VCaP (cell line): ENCODE data around the gene FRY.
A peak's percentile ranks its signal among the peaks of the same experiment; 100 is the strongest.

ENCODE experiments used
- H3K27ac ChIP-seq: fragments of 450-650 bp; 2 replicates; pipeline ENCODE4 v1.5.1; 2017
- CTCF ChIP-seq: fragments of 450-650 bp; conservative IDR thresholded peaks from 2 replicates; pipeline ENCODE4 v1.5.1; 2017; ENCODE audit warnings: mild to moderate bottlenecking, moderate library complexity

FRY gene

GRCh38 chr13:32309312-32310133 is 277.9 kb downstream of the FRY start:
- no peak overlapping the region for H3K27ac ChIP-seq
- TF ChIP-seq CTCF, result no peak

- peak; percentile 80 for TF ChIP-seq CTCF
- H3K27ac ChIP-seq, result no peak overlapping the region
These were observed 278.6 kb downstream of the FRY start for GRCh38 chr13:32310134-32310706.

GRCh38 chr13:32311188-32311897 is 279.8 kb downstream of the FRY start:
- no peak overlapping the region for H3K27ac ChIP-seq
- TF ChIP-seq CTCF, result no peak

- H3K27ac ChIP-seq, result peak overlapping the region; percentile 76
- no peak for TF ChIP-seq CTCF
These were observed 283.0 kb downstream of the FRY start for GRCh38 chr13:32314271-32315237.

GRCh38 chr13:32315238-32316027 is 283.9 kb downstream of the FRY start, which contains the start of the genes BRCA2 and ZAR1L:
BRCA2 (plus strand) TSS chr13:32315508; CDS start chr13:32316461, 953 bp downstream.
ZAR1L (minus strand) TSS chr13:32315363; CDS start chr13:32311925, 3,438 bp downstream.
- peak within 1 kb of the TSS; percentile 76 for H3K27ac ChIP-seq
- TF ChIP-seq CTCF, result no peak

GRCh38 chr13:32316028-32316339 is 284.4 kb downstream of the FRY start:
- H3K27ac ChIP-seq, result peak overlapping the region; percentile 76
- TF ChIP-seq CTCF, result no peak
